Chondrocyte (in vitro differentiated cells): ENCODE data around the gene JTB. TPM values are rescaled to one million over a fixed set of nuclear protein-coding genes. Genes with fewer than 3 reads are reported as not detected.

Source experiments
- DNase-seq: peaks from one replicate; pipeline ENCODE4 v3.0.0; 2021; ENCODE audit warnings: mixed read lengths, low spot score
- H3K27ac Mint-ChIP-seq: one replicate; pipeline ENCODE4 v1.8.0; 2021; ENCODE audit warnings: mild to moderate bottlenecking, moderate library complexity, mixed read lengths; ENCODE audit not compliant: unreplicated experiment
- H3K27me3 Mint-ChIP-seq: 2 replicates; pipeline ENCODE4 v1.8.0; 2021; ENCODE audit warnings: low read depth, mixed read lengths
- H3K36me3 Mint-ChIP-seq: 2 replicates; pipeline ENCODE4 v1.8.0; 2021; ENCODE audit warnings: low read depth, mixed read lengths
- H3K4me1 Mint-ChIP-seq: 2 replicates; pipeline ENCODE4 v1.8.0; 2021; ENCODE audit warnings: low read depth, mild to moderate bottlenecking, mixed read lengths
- H3K4me3 Mint-ChIP-seq: one replicate; pipeline ENCODE4 v1.8.0; 2021; ENCODE audit warnings: mild to moderate bottlenecking, moderate library complexity, mixed read lengths; ENCODE audit not compliant: unreplicated experiment
- H3K9me3 Mint-ChIP-seq: 2 replicates; pipeline ENCODE4 v1.8.0; 2021; ENCODE audit warnings: low read depth, mixed read lengths
- total RNA-seq: library from RNA; stranded (reverse); gene quantifications from 3 replicates; pipeline ENCODE4 v1.2.1, GENCODE V29; 2021
- TF ChIP-seq, protein P1 (sequence below): fragments of 200-600 bp; sonication (generic); IDR thresholded peaks from 2 replicates; pipeline ENCODE4 v1.5.0; 2021; ENCODE audit warnings: antibody characterized with exemption, mild to moderate bottlenecking, moderate library complexity

The JTB gene
- total RNA-seq, 1 donor from 2014 or later, result 128 TPM

DNA sequence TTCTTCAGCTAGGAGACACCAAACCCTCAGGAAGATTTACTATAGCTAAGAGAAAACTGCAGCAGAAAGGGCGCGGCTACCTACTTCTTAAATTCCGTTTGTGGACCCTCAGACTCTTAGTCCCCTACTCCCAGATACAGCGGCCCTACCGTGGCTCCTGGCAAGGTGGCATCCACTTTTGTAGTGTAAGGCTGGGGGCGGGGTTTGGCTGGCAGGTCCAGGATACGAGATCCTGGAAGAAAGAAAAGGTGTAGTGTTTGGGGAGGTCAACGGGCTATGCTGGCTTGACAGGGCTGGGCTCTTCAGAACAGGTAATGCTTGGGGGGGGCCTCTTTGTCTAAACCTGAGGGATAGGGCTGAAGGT lies 9.5 kb downstream of the JTB start:
- DNase-seq, result no peak
- peak overlapping the region; percentile 98 for H3K27ac Mint-ChIP-seq
- H3K9me3 Mint-ChIP-seq, result no peaks in the 10 kb centered on the region
- TF ChIP-seq, protein P1, sequence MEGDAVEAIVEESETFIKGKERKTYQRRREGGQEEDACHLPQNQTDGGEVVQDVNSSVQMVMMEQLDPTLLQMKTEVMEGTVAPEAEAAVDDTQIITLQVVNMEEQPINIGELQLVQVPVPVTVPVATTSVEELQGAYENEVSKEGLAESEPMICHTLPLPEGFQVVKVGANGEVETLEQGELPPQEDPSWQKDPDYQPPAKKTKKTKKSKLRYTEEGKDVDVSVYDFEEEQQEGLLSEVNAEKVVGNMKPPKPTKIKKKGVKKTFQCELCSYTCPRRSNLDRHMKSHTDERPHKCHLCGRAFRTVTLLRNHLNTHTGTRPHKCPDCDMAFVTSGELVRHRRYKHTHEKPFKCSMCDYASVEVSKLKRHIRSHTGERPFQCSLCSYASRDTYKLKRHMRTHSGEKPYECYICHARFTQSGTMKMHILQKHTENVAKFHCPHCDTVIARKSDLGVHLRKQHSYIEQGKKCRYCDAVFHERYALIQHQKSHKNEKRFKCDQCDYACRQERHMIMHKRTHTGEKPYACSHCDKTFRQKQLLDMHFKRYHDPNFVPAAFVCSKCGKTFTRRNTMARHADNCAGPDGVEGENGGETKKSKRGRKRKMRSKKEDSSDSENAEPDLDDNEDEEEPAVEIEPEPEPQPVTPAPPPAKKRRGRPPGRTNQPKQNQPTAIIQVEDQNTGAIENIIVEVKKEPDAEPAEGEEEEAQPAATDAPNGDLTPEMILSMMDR, result peak; percentile 28
- H3K36me3 Mint-ChIP-seq, result no peaks in the 10 kb centered on the region
- no peaks in the 10 kb centered on the region for H3K27me3 Mint-ChIP-seq
- H3K4me3 Mint-ChIP-seq, result peak overlapping the region; percentile 95
- H3K4me1 Mint-ChIP-seq, result peaks cover 45% of the 10 kb centered on the region

DNA sequence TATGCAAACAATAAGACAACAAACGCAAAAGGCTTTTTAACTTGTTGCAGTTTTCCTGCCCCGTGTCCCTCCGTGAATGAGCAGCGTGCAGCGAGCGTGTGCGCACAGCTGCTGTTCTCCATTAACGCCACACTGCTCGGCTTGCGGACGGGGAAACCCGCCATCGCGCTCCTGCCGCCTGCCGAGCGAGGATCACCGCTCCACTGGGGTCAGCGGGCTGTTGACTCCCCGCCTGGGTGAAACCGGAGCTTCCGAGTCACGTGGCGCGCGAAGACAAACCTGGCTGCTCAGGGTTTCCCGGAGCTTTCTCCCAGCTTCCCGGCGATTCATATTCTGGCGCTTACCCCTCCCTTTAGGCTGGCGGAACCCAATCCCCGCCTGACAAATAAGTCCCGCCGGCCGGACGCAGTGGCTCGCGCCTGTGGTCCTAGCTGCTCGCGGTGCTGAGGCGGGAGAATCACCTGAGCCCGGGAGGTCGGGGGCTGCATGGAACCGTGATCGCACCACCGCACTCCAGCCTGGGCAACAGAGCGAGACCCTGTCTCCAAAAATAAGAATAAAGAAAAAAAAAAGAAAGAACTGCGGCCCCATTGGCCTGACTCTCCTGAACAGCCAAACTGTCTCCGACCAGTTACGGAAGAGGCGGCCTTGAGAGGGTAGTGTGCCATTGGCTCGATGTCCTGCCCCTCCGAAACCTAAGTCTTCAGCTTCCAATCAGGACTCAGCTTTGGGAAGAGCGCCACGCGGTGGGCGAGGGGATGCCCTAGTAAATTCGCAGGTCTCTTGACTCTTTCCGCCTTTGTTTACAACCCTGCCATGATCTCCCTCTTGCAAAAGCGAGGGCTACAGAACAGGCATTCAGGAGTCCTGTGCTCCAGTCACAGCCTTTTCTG lies 10.1 kb downstream of the JTB start, which contains the start of gene CREB3L4:
TSS of gene CREB3L4 (plus strand) at position 796 of the 893 bp plus-strand sequence. CDS start 624 bp downstream, outside the sequence.
- Mint-ChIP-seq H3K27me3 (no peaks in the 10 kb centered on the region), H3K9me3 (no peaks in the 10 kb centered on the region), H3K36me3 (no peaks in the 10 kb centered on the region), H3K4me1 (peaks cover 51% of the 10 kb centered on the region), H3K4me3 (peak within 1 kb of the TSS; percentile 95), H3K27ac (peak within 1 kb of the TSS; percentile 98)
- peak; percentile 95 for DNase-seq
- TF ChIP-seq, protein P1, result peak; percentile 73

DNA sequence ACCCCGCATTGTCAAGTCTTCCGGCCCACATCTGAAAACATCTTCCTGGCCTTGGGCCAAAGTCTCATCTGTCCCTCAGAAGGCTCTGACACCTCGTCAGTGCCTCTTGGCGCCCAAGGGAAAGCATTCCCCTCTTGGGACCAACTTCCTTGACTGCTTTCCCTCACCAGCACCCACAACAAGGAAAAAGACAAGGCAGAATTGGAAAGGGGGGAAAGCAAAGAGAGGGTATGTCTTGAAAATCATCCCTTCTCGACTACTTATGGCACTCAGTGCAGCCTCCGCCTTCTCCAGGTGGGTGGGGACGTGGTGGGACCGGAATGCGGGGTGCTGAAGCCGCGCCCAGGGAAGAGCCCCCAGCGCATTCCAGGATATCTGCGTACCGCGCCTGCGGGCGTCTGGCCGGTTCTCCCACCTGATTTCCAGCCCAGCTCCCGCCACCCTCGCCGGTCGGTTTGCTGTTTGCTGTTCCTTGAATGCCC lies 13.6 kb downstream of the JTB start:
- Mint-ChIP-seq H3K4me1 (peaks cover 73% of the 10 kb centered on the region), H3K9me3 (no peaks in the 10 kb centered on the region), H3K36me3 (peaks cover 4% of the 10 kb centered on the region), H3K4me3 (peak overlapping the region; percentile 88), H3K27ac (peak overlapping the region; percentile 94), H3K27me3 (no peaks in the 10 kb centered on the region)
- peak; percentile 86 for DNase-seq
- TF ChIP-seq, protein P1, result no peak

DNA sequence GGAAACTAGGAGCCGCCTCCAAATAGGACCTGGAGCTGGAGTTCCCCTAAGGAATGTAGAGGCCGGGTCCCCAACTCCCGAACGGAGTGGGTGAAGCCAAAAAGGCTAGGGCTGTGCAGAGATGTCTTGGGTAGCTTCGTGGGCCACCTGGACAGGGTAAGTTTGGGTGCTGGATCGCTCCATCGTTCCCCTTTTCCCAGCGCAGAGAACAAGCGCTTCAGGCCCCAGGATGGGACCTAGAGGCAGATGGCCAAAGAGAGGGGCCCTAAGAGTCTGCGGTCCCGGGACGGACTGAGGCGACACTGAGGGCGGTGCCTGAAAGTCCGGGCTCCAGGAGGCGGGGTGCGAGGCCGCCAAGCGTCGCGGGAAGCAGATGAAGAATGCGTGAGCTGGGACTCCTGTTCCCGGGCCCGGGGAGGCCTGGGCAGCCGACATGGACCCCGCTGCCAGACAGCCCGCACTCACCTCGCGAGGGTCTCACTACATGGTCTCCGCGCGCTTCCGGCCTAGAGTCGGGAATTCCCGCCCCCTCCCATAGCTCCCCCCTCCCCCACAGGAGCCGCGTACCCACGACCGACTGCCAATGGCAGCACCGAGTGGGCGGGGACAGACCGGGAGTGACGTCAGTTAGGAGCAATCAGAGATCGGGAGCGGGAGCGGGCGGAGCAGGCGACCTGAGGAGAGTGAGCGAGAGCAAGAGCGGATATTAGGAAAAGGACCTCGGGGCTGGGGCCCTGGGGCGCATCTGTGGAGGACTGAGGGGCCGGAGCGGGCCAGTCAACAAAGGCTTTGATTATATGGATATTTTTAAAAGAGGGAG lies 14.2 kb downstream of the JTB start, which contains the start of gene SLC39A1:
TSS of gene SLC39A1 (minus strand) at position 508 of the 820 bp plus-strand sequence. CDS start 822 bp downstream, outside the sequence.
- Mint-ChIP-seq H3K36me3 (peaks cover 4% of the 10 kb centered on the region), H3K27ac (peak within 1 kb of the TSS; percentile 94), H3K4me3 (peak within 1 kb of the TSS; percentile 88), H3K4me1 (peaks cover 73% of the 10 kb centered on the region), H3K27me3 (no peaks in the 10 kb centered on the region), H3K9me3 (no peaks in the 10 kb centered on the region)
- TF ChIP-seq, protein P1, result no peak
- peak; percentile 99 for DNase-seq
